ENCODE results near the gene IL1RL1. TPM values are rescaled to one million over a fixed set of nuclear protein-coding genes. Genes with fewer than 3 reads are reported as not detected.

IL1RL1 gene
- total RNA-seq, 1 donor from 2014 or later: not detected

DNA sequence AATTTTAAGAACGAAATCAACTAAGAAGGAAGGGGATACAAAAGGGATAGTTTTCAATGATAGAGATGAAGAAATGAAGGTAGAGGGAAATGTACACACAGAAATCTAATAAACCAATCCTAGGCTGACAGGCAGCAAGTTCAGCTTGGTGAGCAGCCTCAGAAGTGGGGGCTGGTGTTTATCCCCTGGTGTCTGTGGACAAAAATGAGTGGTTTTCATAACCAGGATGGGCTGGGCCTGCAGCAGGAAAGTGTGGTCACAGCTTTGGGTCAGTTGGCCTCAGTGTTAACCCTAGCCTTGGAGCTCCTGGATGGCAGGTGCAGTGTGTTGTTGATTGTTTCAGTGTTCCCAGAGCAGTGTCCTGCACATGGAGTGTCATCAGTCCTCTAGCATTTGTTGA lies 58.5 kb downstream of the IL1RL1 start:
- no peak overlapping the region for H3K27ac Mint-ChIP-seq (ENCODE audit: unreplicated experiment)

DNA sequence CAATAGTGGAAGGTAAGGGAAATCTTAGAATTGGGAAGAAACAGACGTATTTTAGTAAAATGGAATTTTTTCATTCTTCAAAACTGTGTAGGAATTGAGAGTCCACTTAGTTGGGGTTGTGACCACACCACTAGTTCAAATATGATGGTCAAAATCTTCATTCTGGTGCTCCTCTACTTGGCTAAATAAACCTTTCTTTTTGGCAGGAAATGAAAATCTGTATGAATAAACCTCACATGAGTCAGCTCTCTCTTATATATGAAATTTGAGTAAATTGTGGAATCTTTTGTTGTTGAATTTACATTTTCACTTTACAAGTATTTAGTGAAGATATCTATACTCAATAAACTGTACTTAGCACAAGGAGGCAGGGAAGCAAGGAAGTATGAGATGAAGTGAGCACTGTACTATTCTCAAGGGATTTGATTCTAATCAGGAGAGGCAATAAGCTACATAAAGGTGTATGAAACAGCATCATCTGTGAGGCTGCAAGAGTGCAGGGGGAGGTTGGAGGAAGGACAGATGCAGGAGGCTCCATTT lies 64.8 kb downstream of the IL1RL1 start:
- TF ChIP-seq, protein P1, sequence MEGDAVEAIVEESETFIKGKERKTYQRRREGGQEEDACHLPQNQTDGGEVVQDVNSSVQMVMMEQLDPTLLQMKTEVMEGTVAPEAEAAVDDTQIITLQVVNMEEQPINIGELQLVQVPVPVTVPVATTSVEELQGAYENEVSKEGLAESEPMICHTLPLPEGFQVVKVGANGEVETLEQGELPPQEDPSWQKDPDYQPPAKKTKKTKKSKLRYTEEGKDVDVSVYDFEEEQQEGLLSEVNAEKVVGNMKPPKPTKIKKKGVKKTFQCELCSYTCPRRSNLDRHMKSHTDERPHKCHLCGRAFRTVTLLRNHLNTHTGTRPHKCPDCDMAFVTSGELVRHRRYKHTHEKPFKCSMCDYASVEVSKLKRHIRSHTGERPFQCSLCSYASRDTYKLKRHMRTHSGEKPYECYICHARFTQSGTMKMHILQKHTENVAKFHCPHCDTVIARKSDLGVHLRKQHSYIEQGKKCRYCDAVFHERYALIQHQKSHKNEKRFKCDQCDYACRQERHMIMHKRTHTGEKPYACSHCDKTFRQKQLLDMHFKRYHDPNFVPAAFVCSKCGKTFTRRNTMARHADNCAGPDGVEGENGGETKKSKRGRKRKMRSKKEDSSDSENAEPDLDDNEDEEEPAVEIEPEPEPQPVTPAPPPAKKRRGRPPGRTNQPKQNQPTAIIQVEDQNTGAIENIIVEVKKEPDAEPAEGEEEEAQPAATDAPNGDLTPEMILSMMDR (conservative IDR thresholded peaks at IDR 0.05): no peak
- no peak overlapping the region for H3K27ac Mint-ChIP-seq (ENCODE audit: unreplicated experiment)
- no peak for DNase-seq (ENCODE audit: low read depth, low spot score)
- H3K4me3 Mint-ChIP-seq: no peak overlapping the region
- H3K9me3 Mint-ChIP-seq: peaks cover 9% of the 10 kb centered on the region
- no peaks in the 10 kb centered on the region for H3K4me1 Mint-ChIP-seq
- peaks cover 3% of the 10 kb centered on the region for H3K27me3 Mint-ChIP-seq (ENCODE audit: low read depth)
- no peaks in the 10 kb centered on the region for H3K36me3 Mint-ChIP-seq (ENCODE audit: low read depth)

More for the DNA sequence above, 58.5 kb downstream of the IL1RL1 start:
- Mint-ChIP-seq H3K27me3 (ENCODE audit: low read depth) (peaks cover 5% of the 10 kb centered on the region), H3K4me3 (no peak overlapping the region), H3K36me3 (ENCODE audit: low read depth) (peaks cover 8% of the 10 kb centered on the region), H3K9me3 (peaks cover 14% of the 10 kb centered on the region), H3K4me1 (no peaks in the 10 kb centered on the region)
- DNase-seq (ENCODE audit: low read depth, low spot score): no peak
- TF ChIP-seq, protein P1 (conservative IDR thresholded peaks at IDR 0.05): no peak

DNA sequence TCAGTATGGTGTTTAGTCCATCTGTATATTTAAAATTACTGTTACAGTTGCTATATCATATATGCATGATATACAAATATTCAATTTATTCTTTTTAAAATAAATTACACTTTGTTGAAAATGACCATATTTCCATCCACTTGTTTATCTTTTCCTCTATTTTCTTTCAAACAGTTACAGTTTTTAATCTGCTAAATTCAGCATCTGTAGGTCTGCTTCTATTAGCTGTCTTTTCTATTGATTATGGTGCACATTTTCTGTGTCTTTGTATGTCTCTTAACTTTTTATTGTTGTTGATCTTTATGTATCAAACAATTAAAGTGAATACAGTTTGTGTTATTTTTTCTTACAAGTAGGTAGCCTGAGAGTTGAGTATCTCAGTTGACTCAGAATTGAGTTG lies 72.4 kb downstream of the IL1RL1 start:
- Mint-ChIP-seq H3K4me1 (no peaks in the 10 kb centered on the region), H3K4me3 (no peak overlapping the region), H3K27me3 (ENCODE audit: low read depth) (no peaks in the 10 kb centered on the region), H3K36me3 (ENCODE audit: low read depth) (peaks cover 2% of the 10 kb centered on the region), H3K27ac (ENCODE audit: unreplicated experiment) (no peak overlapping the region), H3K9me3 (peaks cover 17% of the 10 kb centered on the region)
- TF ChIP-seq, protein P1 (conservative IDR thresholded peaks at IDR 0.05): no peak
- DNase-seq (ENCODE audit: low read depth, low spot score): no peak

DNA sequence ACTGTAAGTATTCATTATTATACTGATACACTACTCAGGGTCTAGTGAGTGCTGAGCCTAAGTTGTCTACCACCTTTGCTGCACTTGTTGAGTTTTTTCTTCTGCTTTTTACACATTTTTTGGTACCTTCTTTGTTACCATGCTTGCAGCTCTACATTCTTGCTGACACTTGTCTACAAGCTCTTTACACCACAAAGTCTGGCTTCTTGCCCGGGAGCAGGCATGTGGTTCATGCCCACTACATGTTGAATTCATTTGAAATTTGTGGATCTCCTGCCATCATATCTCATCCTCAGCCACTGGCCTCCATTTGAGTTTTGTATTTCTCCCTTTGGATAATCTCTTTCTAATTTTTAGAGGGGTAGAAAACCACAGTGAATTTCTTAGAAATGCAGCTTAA lies 74.2 kb downstream of the IL1RL1 start:
- H3K27me3 Mint-ChIP-seq (ENCODE audit: low read depth): no peaks in the 10 kb centered on the region
- H3K36me3 Mint-ChIP-seq (ENCODE audit: low read depth): peaks cover 2% of the 10 kb centered on the region
- TF ChIP-seq, protein P1 (conservative IDR thresholded peaks at IDR 0.05): no peak
- H3K4me3 Mint-ChIP-seq: no peak overlapping the region
- no peak overlapping the region for H3K27ac Mint-ChIP-seq (ENCODE audit: unreplicated experiment)
- no peak for DNase-seq (ENCODE audit: low read depth, low spot score)
- H3K9me3 Mint-ChIP-seq: peaks cover 14% of the 10 kb centered on the region
- H3K4me1 Mint-ChIP-seq: no peaks in the 10 kb centered on the region

DNA sequence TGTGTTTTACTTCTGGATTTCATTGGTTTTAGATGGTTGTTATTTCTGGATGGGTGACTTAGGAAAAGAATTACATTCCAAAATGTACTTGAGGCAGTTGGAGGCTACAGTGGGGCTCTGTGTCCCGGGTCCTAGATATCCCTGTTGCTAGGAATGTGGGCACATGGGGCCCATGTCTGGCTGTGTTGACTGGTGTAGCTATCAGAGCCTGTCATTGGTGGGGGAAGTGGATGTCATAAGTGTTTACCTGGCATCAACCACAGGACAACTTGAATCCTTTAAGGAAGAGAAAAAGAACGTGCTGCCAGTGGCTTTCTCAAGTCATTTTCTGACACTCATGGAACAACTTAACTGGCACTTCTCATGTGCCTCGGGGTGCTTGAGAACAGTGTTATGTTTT lies 74.6 kb downstream of the IL1RL1 start:
- peaks cover 2% of the 10 kb centered on the region for H3K36me3 Mint-ChIP-seq (ENCODE audit: low read depth)
- H3K27ac Mint-ChIP-seq (ENCODE audit: unreplicated experiment): no peak overlapping the region
- peaks cover 14% of the 10 kb centered on the region for H3K9me3 Mint-ChIP-seq
- H3K4me1 Mint-ChIP-seq: no peaks in the 10 kb centered on the region
- H3K27me3 Mint-ChIP-seq (ENCODE audit: low read depth): no peaks in the 10 kb centered on the region
- TF ChIP-seq, protein P1 (conservative IDR thresholded peaks at IDR 0.05): no peak
- no peak overlapping the region for H3K4me3 Mint-ChIP-seq
- DNase-seq (ENCODE audit: low read depth, low spot score): no peak
